ENCODE measurements around the gene MIF.
A peak's percentile ranks its signal among the peaks of the same experiment; 100 is the strongest.

The MIF gene

DNA sequence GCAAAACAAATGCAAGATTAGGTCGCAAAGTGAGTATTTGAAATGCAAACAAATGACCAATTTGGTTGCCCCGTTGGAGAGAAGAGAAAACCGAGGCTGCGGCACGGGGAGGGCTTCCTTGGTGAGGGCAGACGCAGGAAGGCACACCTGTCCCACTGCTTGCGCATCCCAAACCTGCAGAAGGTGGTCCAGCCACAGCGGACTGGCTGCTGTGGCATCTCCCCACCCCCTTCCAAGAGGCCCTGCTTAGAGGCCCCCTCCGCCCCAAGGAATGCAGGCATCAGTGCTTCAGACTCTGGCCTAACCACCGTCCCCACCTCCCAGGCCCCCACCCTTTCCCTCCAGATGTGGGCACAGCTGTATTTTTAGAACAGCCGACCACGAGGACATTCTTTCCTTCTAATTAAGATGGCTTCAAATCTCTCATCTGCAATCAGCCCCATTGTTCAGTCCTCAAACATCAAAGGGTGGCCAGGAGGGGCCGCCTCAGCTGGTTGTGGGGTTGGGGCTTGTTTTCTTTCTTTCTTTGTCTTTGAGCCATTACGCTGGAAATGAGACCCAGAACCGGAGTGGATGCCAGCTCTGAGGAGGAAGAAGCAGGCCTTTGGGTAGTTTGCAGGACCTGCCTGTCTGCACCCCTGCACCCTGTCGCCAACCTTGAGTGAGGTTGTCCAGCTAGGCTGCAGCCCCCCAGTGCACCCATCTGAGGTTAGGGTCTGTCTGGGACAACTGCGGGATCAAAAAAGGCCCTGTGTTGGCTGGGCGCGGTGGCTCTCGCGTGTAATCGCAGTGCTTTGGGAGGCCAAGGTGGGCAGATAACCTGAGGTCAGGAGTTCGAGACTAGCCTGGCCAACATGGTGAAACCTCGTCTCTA is 46.0 kb upstream of the MIF start:
- no peaks in the 10 kb centered on the region for H3K36me3 ChIP-seq

DNA sequence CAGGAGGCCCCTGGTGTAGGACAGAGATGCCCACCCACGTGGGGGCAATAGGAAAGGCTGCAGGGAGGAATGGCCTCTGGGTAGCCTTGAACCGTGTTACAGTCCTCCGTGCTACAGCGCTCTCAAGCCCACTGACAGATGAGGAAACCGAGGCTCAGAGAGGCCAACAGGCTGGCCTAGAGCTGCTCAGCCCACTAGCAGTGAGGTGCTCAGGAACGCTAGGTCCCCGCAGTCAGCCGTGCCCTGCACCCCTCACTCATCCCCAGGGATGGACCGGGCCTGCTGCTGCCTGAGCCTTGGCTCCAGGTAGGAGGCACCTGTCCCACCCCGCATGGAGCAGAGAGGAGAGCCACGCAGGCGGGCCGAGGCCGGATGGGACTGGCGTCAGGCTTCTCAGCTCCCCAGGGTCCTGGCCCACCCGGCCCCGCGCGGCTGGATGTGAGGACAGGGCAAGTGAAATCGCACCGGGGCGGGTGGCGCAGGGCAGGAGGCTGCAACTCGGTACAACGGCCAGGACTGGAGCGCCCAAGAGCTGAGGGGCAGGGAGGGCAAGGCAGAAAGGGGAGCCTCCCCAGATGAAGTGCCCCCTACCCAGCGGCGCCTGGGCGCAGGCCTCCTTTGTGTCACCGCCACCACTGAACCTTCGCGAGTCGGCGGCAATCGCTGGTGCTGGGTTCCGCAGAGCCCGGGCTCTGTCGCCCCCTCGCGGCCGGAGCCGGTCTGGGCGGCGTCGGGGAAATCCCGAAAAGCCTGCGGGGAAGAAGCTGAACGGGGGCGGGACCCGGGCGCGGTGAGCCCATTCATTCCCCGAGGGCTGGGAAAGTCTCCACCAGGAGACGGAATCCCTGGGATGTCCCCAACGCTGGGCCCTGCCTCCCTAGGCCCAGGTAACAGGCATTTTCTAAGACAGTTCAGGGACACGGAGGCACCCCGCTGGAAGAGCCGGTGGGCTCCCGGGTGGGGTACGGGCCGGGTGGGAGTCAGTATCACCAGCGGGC is 44.9 kb upstream of the MIF start:
- no peaks in the 10 kb centered on the region for H3K36me3 ChIP-seq
- H3K4me3 ChIP-seq (ENCODE audit: low read depth, low read length), result no peak overlapping the region
- TF ChIP-seq, protein P1, sequence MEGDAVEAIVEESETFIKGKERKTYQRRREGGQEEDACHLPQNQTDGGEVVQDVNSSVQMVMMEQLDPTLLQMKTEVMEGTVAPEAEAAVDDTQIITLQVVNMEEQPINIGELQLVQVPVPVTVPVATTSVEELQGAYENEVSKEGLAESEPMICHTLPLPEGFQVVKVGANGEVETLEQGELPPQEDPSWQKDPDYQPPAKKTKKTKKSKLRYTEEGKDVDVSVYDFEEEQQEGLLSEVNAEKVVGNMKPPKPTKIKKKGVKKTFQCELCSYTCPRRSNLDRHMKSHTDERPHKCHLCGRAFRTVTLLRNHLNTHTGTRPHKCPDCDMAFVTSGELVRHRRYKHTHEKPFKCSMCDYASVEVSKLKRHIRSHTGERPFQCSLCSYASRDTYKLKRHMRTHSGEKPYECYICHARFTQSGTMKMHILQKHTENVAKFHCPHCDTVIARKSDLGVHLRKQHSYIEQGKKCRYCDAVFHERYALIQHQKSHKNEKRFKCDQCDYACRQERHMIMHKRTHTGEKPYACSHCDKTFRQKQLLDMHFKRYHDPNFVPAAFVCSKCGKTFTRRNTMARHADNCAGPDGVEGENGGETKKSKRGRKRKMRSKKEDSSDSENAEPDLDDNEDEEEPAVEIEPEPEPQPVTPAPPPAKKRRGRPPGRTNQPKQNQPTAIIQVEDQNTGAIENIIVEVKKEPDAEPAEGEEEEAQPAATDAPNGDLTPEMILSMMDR (IDR thresholded peaks at IDR 0.05; ENCODE audit: low read depth, low read length), result peak; percentile 93
- no peaks in the 10 kb centered on the region for H3K27me3 ChIP-seq
- DNase-seq, result peak; percentile 92
- H3K4me1 ChIP-seq, result peaks cover 7% of the 10 kb centered on the region
- no peaks in the 10 kb centered on the region for H3K9me3 ChIP-seq

More for the DNA sequence above, 46.0 kb upstream of the MIF start:
- Histone ChIP-seq H3K9me3 (no peaks in the 10 kb centered on the region), H3K4me3 (ENCODE audit: low read depth, low read length) (no peak overlapping the region), H3K4me1 (peaks cover 7% of the 10 kb centered on the region), H3K27me3 (no peaks in the 10 kb centered on the region)
- TF ChIP-seq, protein P1 (IDR thresholded peaks at IDR 0.05; ENCODE audit: low read depth, low read length), result no peak
- DNase-seq, result no peak

DNA sequence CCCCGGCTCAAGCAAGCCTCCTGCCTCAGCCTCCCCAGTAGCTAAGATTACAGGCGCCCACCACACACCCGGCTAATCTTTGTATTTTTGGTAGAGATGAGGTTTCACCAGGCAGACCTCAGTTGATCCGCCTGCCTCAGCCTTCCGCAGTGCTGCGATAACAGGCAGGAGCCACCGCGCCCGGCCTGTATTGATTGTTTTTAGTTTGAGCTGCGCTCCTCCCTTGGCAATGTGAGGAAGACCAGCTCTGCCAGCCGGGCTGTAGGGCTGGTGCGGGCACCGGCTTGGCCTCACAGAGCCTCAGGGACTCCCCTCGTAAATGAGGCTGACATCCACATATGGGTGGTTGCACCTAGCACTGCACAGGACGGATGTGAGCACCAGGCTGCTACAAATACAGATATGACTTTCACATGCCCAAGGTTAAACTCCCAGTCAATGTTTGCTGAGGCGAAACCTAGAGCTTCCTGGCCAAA is 44.0 kb upstream of the MIF start:
- no peaks in the 10 kb centered on the region for H3K9me3 ChIP-seq
- TF ChIP-seq, protein P1 (IDR thresholded peaks at IDR 0.05; ENCODE audit: low read depth, low read length), result no peak
- H3K27me3 ChIP-seq, result no peaks in the 10 kb centered on the region
- peaks cover 7% of the 10 kb centered on the region for H3K4me1 ChIP-seq
- H3K36me3 ChIP-seq, result no peaks in the 10 kb centered on the region
- DNase-seq, result no peak
- H3K4me3 ChIP-seq (ENCODE audit: low read depth, low read length), result no peak overlapping the region

DNA sequence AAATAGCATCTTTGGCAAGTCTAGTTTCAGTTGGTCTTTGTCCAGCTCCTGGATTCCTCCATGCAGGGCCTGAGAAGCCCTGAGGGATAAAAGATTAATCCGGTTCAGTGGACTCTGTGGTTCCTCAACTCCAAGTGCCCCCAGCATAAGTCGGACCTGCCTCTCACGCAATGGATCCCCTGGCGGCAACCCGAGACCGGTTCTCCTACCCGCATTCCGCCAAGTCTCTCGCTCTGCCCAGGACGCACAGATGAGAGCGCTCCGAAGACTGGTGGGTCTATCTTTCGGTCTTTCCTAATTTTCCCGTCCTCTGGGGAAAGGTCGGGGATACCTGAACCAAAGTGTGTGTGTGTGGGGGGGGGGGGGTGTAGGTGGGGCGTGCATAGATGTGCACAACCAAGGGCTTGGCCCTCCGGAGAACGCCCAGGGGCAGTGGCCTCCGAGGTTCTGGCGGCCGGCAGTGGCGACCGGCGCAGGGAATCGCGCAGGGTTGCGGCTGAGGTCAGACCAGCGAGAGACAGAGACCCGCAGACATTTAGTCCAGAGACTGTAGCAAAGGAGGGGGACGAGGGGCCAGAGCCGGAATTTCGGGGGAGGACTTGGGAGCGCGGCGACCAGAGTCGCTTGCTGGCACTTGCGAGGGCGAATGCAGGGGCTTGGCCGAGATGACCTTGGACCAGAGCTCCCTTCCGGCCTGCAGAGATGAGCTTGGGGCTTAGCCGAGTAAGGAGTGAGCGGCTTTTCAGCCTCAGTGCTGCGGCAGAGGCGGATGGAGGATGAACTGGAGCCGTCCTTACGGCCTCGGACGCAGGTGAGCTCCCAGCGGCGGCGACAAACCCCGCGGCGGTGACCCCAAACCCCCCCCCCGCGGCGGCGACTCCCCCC is 37.2 kb upstream of the MIF start:
- no peaks in the 10 kb centered on the region for H3K27me3 ChIP-seq
- peak; percentile 50 for DNase-seq
- H3K4me3 ChIP-seq (ENCODE audit: low read depth, low read length), result peak overlapping the region; percentile 98
- no peaks in the 10 kb centered on the region for H3K9me3 ChIP-seq
- peaks cover 8% of the 10 kb centered on the region for H3K4me1 ChIP-seq
- TF ChIP-seq, protein P1 (IDR thresholded peaks at IDR 0.05; ENCODE audit: low read depth, low read length), result peak; percentile 25
- no peaks in the 10 kb centered on the region for H3K36me3 ChIP-seq

DNA sequence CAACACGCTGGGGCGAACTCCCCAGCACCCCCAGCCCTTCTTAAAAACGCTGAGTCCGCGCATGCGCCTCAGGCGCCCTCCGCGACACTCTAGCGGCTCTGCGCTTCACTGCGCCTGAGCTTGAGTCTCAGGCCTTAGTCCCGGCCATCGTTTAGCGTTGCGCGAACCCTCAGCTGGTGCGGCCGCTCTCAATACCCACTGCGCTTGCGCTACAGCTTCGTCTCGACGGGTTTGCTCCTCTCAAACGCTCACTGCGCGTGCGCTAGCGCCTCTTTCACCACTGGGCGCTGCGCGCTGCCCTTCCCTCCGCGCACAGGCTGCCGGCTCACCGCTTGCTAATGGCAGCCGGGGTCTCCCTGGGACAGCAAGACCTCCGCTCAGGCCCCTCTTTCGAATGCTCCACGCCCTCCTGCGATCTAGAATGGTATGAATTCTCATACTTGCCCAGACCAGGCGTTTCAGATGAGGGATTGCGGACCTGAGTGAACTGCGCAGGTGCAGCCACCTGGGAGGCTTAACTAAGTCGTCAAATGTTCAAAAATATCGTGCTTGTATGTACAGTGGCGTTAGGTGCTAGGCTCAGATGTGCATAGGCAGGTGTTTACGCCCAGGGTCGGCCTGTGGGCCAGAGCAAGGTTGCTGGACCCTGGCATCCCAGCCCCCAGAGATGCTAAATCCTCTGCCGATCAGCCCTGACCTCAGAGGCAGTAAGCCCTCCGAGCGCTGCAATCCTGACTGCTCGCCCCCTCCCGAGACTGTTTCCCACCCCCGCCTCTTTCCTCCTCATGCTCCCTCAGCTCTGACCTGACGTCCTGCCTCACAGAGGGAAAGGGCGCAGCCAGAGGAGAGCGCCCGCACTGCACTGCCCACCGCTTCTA is 36.3 kb upstream of the MIF start, which contains the start of gene SLC2A11:
TSS of gene SLC2A11 (plus strand) at position 270 of the 878 bp plus-strand sequence. CDS start at position 395, 125 bp downstream.
- DNase-seq, result peak; percentile 99
- peaks cover 8% of the 10 kb centered on the region for H3K4me1 ChIP-seq
- H3K9me3 ChIP-seq, result no peaks in the 10 kb centered on the region
- H3K27me3 ChIP-seq, result no peaks in the 10 kb centered on the region
- TF ChIP-seq, protein P1 (IDR thresholded peaks at IDR 0.05; ENCODE audit: low read depth, low read length), result peak; percentile 33; the same call in 1 of the 2 replicates
- H3K4me3 ChIP-seq (ENCODE audit: low read depth, low read length), result peak within 1 kb of the TSS; percentile 98
- no peaks in the 10 kb centered on the region for H3K36me3 ChIP-seq
